HG02938 (cell line): ENCODE measurements around the gene ZDHHC18.

ENCODE experiments used
- ATAC-seq: cut with Tn5 transposase; IDR thresholded peaks from one replicate; pipeline ENCODE4 v1.9.1; 2021; ENCODE audit warnings: mild to moderate bottlenecking, moderate library complexity; ENCODE audit not compliant: unreplicated experiment

The ZDHHC18 gene, protein sequence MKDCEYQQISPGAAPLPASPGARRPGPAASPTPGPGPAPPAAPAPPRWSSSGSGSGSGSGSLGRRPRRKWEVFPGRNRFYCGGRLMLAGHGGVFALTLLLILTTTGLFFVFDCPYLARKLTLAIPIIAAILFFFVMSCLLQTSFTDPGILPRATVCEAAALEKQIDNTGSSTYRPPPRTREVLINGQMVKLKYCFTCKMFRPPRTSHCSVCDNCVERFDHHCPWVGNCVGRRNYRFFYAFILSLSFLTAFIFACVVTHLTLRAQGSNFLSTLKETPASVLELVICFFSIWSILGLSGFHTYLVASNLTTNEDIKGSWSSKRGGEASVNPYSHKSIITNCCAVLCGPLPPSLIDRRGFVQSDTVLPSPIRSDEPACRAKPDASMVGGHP

DNA sequence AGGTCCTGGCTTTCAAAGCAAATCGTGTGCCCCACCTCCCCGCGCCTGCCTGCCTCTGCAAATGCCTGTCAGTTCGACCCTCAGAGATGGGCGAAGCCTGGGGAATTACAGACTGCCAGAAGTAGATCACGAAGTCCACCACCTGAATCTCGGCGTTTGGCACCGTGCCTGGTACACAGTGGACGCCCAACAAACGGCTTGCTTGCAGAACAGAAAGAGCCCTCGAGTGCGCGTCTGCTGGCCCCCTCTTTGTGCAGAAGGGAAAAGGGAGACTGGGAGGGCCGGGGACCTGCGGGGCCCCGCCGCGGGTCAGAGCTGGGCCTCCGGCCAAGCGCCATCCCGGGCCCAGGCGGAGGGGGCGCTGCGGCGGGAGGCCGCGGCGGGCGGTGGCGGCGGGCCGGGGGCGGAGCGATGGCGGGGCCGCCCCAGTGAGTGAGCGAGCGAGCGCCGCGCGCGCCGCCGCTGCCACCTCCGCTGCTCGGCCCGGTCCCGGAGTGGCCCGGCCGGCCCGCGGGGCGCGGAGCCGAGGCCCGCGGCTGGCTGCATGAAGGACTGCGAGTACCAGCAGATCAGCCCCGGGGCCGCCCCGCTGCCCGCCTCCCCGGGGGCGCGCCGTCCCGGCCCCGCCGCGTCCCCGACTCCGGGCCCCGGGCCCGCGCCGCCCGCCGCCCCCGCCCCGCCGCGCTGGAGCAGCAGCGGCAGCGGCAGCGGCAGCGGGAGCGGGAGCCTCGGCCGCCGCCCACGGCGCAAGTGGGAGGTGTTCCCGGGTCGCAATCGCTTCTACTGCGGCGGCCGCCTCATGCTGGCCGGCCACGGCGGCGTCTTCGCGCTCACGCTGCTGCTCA, at the start of gene ZDHHC18:
TSS of gene ZDHHC18 (plus strand) at position 428 of the 845 bp plus-strand sequence. CDS start at position 545, 117 bp downstream.
- peak; percentile 59 for ATAC-seq

GRCh38 chr1:26779098-26779668, 47.3 kb upstream of the ZDHHC18 start:
- no peak for ATAC-seq

GRCh38 chr1:26780344-26780957, 46.0 kb upstream of the ZDHHC18 start:
- ATAC-seq = no peak

GRCh38 chr1:26781206-26781825, 45.2 kb upstream of the ZDHHC18 start:
- ATAC-seq = no peak

GRCh38 chr1:26782521-26783212, 43.8 kb upstream of the ZDHHC18 start:
- no peak for ATAC-seq

DNA sequence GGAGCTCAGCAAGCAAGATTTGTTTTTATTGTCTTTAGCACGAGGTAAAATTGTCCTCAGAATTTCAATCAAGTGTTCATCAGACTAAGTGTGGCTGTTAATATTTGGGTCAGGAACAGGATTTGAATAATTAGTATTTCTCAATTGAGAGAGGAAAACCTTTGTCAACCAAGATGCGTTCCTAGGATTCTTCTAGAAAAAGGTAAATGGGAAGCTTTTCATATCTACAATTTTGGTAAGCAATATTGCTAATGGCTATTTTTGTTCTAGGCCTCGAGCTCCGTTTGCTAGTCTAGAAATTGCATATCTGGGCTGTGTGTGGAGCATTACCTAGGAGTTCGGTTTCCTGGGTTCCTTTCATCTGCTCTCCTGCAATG, 42.9 kb upstream of the ZDHHC18 start:
- ATAC-seq = no peak

DNA sequence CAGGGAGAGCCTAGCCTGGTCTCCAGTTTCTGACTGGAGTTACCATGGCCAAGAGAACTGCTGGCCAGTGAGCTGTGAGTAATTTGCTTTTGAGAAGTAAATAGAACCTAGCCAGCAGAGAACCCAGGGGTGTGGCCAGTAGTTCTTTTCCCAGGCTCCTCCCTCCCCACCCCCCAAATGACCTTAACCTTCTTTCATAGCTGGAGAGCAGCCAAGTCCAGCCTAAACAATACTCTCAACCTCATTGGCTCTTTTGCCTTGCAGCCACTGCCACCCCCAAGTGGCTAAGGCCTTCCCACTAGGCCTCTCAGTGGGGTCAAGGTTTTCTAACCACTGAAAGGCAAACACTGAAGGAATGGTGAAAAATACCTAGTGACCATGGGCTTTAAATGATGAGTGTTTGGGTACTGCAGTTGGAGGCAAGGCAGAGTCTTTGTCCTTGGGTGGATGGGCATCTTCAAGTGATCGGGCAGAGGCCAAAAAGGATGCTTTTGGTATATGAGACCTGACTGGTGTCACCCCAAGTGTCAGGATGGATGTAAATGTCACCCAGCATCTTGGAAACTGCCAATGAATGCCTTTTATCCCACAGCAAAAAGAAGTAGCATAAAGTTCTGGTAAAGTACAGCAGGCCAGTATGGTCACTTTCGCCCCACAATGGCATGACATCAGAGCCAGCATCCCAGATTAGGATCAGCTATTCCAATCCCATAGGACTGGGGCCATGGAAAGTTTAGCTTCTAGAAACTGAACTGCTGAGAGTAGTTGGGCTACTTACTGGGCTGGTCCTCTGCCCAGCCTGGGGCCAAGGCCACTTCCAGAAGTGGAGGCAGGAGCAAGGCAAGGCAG, 42.2 kb upstream of the ZDHHC18 start:
- no peak for ATAC-seq

GRCh38 chr1:26784886-26785285, 41.6 kb upstream of the ZDHHC18 start:
- ATAC-seq = no peak

DNA sequence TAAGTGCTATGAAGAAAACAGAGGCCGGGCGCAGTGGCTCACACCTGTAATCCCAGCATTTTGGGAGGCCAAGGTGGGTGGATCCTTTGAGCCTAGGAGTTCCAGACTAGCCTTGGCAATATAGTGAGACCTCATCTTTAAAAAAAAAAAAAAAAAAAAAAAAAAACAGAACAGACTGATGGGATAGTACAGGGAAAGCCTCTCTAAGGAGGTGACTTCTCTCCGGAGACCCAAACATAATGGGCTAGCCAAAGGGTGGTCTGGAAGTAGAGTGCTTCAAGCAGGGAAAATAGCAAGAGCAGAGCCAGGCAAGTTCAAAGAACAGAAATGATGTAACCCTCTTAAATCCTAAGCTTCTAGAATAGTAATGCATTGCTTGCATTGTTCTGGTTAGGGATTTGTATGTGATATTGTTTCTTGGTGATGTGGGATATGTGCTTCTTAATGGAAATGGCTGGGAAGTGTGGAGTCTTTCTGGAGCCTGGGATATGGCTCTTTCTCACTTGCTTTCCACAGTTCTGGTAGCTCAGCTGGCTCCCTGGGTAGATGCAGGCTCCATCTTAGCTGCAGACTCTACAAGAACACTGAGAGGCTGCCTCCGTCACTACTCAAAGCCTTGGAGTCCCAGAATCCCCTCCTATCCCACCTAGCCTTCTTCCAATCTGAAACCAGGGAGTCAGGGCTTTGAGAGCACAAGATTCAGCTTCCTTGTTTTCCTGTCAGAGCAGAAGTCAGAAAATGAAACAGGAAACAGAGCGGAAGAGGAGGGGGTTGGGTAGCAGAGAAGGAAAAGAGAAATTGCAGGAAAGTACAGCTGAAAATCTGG, 40.7 kb upstream of the ZDHHC18 start:
- no peak for ATAC-seq

DNA sequence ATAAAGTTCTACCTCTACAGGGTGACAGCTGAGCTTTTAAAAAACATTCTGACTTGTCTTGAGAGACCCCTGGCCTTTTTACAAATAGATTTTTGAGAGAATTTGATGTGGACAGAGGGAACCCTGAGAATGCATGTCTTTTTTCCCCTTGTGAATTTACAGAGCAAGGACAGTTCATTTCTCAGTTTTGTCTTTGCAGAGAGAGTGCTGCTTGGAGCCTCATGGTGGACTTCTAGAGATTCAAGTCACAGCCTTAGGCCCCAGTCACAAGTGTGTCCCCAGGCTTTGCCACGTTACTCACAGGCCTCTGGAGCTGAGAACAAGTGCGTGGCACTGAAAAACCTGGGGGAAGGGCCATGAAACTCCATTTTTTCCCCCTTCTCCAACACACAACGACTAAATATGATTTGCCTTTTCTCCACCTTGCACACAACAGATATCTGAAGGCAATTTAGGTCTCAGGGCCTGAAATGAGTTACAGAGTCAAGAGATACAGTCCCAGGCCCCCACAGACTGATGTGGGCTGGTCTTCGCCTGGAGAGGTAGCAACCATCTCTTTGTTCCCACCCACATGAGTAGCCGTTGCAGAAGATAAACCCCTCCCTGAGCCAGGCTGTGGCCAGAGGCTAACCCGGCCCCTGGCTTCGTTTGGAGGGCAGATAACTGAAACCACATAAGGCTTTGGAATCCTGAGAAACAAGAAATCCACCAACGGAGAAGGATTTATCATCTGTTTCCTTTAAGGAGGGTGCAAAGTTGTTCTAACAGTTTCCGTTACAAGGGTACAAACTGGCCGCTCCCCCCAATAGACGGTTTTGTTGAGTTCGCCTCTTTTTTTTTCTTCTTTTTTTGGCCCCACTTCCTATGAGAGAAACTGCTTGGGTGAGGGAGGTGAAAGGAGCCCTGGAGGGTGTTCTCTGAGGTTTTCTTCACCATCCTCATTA, 39.8 kb upstream of the ZDHHC18 start:
- ATAC-seq = peak; percentile 3

DNA sequence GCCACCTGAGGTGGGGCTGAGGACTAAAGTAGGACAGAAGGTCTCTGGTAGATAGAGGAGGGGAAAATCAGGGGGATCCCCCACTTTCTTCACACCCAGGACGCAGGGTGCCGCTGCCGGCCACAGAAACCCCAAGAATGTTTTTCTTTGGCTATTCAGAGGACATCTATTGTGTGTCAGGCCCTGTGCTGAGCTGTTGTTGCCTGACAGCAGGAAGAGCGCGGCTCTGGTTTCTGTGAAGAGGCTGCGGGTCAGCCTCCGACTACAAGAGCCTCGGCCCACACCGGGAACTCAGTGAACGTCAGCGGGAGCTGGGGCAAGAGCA, 39.1 kb upstream of the ZDHHC18 start:
- ATAC-seq = peak; percentile 35

DNA sequence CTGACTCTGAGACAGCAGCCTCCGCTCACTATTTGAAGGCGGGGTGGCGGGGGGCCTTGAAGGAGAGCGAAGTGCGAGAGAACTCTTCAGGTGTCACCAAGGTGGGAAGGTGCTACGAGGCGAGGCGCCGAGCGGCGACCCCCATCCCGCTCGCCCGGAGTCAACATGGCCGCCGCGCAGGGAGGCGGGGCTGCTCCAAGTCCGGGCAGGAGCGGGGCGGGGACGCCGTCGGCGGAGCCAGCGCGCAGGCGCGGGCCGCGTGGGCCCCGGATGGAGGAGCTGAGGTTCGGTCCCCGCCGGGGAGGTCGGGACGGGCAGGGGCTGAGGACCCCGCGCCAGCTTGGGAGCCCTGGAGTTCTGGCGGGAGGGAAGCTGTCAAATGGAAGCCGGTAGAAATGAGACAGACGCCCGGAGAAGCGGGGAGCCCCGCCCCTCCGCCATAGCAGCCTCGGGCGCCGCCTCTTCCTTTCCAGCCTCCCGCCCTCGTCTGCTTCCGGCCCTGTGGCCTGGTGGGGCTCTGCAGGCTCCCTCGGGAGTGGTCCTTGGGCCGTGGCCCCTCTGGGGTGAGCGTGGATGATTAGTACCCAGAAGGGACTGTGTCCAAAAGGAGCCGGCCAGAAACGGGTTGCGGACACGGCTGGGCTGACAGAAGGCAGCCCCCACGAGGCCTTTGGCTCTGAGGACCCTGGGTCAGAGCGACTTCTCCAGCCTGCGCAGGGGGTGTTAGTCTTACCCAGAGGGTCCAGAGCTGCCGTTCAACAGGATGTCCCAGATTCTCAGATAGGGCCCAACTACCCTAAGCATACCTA, 38.6 kb upstream of the ZDHHC18 start, which contains the start of gene PIGV:
TSS of gene PIGV (plus strand) at position 245 of the 809 bp plus-strand sequence. CDS start 2,866 bp downstream, outside the sequence.
- peak; percentile 57 for ATAC-seq

DNA sequence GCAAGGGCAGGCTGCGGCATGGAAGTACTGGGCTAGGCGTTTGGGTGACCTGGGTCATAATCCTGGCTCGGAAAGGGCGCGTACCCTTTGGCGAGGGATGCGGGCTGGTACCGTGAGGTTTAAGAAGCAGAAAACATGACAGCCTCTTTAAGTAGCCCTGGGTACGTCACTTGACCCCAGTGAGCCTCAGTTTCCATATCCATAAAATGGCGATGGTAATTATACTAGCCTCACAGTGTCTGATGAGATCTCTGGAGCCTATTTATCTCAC, 38.0 kb upstream of the ZDHHC18 start:
- no peak for ATAC-seq

- no peak for ATAC-seq
Observed at GRCh38 chr1:26788836-26789611, 37.5 kb upstream of the ZDHHC18 start.

DNA sequence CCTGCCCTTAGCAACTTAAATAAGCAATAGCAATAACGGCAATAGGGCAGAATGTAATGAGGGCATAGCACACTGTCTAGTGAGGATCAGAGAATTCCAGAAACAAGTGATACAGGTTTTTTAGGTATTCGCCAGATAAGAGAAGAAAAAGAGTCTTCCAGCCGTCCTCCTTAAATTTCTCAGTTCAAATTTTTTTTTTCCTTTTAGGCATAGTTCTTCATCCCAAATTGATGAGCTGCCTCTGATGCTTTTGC, 36.9 kb upstream of the ZDHHC18 start:
- ATAC-seq = no peak

GRCh38 chr1:26789931-26790330, 36.6 kb upstream of the ZDHHC18 start:
- ATAC-seq = no peak
